NCI-H2029 (cell line): ENCODE data around the gene FRG1.
"Not testable (repeated sequence)": the region's sequence is repeated elsewhere in the genome, so short reads cannot be mapped to it uniquely, and the experiment has no call there.

Experiments used
- DNase-seq: peaks from one replicate; lab custom pipeline; 2025; lab: John Stamatoyannopoulos, UW

Gene FRG1

DNA sequence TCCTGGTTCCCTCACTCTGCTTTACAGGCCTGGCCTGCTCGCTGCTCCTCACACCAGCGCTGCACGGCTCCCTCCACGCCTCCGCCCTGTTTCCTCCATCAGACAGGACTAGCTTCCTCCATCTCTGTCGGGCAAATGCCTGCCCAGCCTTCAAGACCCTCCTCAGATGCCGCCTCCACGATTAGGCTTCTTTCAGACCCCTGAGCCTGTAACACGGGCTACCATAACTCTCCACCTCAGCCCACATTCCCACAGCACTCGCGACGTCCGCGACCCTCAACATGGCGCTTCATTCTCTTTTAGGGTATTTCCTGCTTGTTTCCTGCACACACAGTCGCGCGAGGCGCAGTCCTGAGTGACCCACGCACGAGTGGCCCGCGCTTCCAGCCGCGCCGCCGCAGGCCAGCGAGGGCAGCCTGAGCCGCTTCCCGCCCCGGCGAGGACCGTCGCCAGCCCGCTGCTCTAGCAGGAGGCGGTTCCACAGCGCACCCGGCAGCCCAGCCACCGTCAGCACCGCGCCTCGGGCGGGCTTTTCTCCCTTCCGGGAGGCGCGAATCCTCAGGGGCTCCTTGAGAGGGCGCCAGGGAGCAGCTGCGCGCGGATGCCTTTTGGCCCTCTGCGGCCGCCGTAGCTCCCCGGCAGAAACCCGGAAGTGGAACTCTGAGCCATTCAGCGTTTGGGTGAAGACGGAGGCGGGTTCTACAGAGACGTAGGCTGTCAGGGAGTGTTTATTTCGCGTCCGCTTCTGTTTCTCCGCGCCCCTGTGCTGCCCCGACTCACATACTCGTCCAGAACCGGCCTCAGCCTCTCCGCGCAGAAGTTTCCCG is at the start of gene FRG1:
Gene FRG1, plus strand, starts transcription at position 695 of the 827 bp plus-strand sequence. CDS start 138 bp downstream, outside the sequence.
- DNase-seq, result no peak

DNA sequence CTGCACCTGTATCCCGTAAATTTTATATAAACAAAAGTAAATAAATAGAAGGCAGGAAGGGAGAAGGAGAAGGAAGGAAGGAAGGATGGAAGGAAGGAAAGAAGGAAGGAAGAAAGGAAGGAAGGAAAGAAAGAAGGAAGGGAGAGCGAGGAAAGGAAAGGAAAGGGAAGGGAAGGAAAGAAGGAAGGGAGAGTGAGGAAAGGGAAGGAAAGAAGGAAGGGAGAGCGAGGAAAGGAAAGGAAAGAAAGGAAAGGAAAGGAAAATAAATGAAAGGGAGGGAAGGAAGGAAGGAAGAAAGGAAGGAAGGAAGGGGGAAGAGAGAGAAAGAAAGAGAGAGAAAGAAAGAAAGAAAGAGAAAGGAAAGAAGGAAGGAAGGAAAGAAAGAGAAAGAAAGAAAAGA is 43.0 kb upstream of the FRG1 start:
- DNase-seq, result no peak

DNA sequence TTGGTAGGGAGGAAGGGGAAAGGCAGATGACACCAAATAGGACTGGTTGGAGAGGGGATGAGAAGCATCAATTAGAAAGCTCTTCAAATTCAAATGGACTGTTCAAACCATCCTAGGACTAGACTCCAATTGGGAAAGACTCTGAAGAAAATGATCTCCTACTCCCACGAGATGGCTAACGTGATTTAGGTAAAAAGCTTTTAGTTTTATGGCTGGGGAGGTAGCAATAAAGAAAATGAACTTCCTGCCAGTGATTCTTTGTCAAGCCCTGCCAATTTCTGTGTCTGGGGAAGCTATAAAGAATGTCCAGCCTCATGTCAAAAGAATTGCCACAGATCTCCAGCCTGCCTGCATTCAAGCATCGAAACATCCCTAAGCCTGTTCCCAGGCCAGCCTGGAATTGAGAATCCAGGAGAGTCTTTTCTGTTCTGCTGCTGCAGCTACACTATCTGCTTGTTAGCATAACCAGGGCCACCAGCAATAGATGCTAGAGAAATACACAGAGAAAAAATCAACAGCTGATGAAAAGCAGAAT is 41.1 kb upstream of the FRG1 start:
- DNase-seq, result not testable (repeated sequence)

DNA sequence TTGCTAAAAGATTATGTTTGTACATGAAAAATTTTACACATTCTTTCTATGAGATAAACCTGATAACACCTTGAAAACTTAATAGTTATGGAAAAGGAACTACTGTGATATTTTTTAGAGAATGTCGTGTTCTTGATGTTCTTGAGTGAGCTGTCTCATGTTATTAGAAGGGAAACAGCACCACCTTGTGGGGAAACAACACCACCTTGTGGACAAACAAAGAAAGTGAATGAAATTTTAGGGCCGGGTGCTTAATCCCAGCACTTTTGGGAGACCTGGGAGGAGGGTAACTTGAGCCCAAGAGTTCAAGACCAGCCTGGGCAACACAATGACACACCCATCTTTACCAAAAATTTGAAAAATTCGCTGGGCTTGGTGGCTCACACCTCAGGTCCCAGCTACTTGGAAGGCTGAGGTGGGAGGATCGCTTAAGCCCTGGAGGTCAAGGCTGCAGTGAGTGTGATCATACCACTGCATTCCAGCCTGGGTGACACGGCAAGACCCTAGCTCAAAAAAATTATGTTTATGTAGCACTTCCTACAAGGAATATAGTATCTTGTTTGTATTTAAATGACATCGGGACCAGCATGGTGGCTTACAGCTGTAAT is 36.1 kb upstream of the FRG1 start:
- DNase-seq, result not testable (repeated sequence)

DNA sequence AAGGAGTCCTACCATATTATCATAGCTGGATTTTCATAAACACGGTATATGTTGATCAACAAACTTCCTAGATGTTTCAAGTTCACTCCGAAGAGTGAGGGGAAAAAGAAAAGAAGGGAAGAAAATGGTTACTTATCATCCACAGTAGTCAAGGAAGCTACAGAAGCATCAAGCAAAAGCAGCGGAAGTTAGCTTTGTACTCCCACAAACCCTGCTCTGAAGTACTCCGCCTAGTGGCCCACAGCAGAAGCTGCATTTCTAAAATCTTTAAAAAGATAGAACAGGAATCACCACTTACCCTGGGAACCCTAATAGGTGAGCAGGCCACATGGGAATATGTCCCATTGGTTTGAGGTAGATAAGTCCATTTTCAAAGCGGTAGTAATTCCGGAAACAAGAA is 28.5 kb upstream of the FRG1 start:
- DNase-seq, result no peak

DNA sequence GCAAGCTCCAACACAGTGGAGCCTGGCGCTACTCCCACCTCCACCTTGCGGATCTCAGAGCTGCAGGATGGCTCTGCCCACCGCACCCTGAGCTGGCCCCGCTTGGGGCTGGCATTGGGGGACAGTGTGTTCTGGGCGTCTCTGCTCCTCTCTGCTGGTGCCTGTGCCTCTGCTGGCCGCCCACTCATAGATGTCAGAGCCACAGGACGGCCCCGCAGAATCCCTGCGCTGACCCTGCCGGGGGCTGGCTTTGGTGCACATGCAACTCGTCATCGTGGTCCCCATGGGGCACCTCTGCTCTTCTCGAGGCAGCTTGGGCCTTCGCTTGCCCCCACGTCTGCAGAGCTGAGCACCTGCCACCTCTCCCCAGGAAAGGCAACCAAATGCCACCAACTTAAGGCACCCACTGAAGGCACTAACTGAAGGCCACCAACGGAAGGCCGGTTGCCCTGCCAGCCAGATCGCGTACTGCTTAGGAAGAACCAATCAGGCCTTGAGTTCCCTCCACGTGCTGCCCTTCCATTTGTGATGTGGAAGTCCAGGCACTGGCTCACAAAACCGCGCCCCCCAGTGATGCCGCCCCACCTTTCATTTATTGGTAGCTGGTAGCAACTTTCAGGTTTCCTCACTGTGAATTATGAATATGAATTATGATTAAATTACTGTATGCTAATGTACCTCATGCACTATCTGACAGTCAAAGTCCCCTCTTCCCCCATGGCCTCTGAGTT is 23.3 kb upstream of the FRG1 start:
- DNase-seq, result no peak

DNA sequence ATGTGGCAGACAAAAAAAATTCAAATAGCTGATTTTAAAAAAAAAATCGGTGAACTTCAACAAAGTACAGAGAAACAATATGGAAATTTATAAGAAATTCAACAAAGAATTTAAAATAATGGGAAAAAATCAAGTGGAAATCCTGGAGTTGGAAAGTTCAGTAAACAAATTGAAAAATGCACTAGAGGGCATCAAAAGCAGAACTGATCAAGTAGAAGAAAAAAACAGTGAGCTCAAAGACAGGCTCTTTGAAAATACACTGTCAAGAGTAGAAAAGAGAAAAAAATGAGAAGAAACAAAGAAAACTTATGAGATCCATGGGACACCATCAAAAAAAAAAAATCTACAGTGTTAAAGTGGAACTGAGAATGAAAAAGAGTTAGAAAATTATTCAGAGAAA is 19.6 kb upstream of the FRG1 start:
- no peak for DNase-seq

DNA sequence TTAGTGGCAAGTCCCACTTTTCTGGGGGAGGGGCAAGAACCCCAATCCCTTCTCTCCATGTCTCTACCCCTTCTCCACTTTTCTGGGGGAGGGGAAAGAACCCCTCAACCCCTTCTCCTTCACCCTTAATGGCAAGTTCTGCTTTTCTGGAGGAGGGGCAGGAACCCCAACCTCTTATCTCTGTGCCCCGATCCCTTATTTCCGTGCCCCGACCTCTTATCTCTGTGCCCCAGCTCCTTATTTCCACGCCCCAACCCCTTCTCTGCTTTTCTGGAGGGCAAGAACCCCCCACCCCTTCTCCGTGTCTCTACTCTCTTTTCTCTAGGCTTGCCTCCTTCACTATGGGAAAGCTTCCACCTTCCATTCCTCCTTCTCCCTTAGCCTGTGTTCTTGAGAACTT is 13.9 kb upstream of the FRG1 start:
- DNase-seq, result not testable (repeated sequence)

DNA sequence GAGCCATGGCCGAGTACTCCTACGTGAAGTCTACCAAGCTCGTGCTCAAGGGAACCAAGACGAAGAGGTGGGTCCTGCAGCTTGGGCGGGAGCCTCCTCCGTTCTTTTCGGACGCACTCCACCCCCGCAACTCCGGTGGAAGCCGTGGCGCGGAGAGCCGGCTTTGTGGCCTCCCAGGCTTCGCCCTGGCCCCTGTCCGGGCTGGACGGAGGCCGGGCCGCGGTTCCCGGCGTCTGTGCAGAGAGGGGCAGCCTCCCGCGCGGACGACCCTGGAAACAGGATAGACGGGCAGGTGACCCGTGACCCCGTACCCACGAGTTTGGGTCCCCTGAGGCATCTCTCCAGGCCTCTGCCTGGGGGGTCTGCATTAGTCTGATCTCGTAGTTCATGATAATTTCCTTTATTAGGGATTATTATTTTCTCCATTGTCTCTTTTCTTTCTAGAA is 356 bp downstream of the FRG1 start:
- DNase-seq, result no peak

DNA sequence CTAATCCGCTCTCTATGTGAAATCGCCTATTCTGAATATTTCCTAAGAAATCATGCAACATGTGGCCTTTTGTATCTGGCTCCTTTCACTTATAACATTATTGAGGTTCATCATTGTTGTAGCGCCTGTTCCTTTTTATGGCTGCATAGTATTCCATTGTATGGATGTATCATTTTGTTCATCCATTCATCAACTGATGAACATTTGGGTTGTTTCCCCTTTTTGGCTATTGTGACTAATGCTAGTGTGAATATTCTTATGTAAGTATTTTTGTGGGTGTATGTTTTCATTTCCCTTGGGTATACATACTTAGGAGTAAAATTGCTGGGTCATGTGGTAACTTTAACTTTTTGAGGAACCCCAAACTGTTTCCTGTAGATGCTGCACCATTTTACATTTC is 1.7 kb downstream of the FRG1 start:
- not testable (repeated sequence) for DNase-seq

DNA sequence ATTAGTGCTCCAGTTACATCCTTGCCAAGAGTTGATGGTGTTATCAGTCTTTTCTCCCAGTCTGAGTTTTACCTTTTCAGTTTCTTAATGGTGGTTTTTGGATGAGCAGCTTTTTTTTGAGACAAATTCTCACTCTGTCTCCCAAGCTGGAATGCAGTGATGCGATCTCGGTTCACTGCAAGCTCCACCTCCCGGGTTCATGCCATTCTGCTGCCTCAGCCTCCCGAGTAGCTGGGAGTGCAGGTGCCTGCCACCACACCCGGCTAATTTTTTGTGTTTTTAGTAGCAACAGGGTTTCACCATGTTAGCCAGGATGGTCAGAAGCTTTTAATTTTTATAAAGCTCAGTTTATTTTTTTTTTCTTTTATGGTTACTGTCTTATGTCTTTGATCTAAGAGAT is 3.4 kb downstream of the FRG1 start:
- not testable (repeated sequence) for DNase-seq

DNA sequence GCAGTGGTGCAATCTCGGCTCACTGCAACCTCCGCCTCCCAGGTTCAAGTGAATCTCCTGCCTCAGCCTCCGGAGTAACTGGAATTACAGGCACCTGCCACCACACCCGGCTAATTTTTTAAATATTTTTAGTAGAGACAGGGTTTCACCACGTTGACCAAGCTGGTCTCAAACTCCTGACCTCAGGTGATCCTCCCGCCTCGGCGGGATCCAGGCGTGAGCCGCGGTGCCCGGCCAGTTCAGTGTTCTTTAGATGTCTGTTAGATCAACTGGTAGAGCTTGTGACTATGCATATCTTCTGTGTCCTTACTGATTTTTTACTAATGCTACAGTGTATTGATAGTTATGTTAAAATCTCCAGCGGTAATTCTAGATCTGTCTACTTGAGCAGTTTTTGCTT is 6.2 kb downstream of the FRG1 start:
- not testable (repeated sequence) for DNase-seq

DNA sequence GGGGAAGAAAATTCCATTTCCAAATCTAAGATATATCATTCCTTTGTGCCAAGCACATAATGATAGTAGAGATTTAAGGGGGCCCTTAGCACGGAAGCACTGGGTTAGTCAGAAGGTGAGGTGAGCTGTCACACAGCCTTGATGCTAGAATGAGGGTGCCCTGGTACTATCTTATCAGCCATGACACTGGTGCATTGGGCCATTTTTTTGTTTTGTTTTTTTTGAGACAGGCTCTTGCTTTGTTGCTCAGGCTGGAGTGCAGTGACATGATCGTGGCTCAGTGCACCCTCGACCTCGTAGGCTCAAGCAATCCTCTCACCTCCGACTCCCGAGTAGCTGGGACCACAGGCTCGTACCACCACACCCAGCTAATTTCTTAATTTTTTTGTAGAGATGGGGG is 7.8 kb downstream of the FRG1 start:
- DNase-seq, result not testable (repeated sequence)

DNA sequence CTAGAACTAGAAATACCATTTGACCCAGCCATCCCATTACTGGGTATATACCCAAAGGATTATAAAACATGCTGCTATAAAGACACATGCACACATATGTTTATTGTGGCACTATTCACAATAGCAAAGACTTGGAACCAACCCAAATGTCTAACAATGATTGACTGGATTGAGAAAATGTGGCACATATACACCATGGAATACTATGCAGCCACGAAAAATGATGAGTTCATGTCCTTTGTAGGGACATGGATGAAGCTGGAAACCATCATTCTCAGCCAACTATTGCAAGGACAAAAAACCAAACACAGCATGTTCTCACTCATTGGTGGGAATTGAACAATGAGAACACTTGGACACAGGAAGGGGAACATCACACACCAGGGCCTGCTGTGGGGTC is 28.6 kb downstream of the FRG1 start:
- not testable (repeated sequence) for DNase-seq

DNA sequence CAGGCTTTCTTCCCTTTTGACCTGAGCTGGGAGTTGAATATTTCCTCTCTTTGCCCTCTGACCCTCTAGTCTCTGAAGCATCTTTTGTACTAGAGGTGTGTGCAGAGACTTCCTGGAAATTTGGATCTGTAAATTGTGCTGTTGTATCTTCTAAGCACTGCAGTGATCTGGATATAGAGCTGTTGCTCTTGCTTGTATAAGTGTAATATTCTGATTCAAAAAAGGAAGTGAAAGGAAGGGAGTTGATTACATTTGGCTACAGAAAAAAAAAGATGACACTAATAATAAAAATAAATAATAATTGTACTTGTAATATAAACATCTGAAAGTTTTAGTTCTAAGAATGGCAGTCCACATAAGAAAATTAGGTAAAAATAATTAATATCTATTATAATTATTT is 33.0 kb downstream of the FRG1 start:
- DNase-seq, result no peak

DNA sequence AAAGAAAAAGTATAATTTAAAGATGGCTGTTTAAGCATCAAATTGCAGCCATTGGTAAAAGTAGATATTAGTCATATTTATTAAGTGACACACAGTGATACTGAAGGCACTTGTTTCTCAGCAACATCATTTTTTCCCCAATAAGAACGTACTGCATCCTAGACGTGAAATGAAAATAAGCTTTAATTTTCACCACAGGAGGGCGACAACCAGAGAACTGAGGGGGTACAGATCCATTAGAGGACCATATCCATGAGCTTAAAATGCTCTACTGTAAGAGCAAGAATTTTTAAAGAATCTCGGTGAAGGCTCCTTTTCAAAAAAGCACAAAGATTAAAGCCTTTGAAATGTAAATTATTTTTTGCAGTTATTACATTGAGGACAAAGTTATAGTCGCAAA is 33.4 kb downstream of the FRG1 start:
- DNase-seq, result no peak

DNA sequence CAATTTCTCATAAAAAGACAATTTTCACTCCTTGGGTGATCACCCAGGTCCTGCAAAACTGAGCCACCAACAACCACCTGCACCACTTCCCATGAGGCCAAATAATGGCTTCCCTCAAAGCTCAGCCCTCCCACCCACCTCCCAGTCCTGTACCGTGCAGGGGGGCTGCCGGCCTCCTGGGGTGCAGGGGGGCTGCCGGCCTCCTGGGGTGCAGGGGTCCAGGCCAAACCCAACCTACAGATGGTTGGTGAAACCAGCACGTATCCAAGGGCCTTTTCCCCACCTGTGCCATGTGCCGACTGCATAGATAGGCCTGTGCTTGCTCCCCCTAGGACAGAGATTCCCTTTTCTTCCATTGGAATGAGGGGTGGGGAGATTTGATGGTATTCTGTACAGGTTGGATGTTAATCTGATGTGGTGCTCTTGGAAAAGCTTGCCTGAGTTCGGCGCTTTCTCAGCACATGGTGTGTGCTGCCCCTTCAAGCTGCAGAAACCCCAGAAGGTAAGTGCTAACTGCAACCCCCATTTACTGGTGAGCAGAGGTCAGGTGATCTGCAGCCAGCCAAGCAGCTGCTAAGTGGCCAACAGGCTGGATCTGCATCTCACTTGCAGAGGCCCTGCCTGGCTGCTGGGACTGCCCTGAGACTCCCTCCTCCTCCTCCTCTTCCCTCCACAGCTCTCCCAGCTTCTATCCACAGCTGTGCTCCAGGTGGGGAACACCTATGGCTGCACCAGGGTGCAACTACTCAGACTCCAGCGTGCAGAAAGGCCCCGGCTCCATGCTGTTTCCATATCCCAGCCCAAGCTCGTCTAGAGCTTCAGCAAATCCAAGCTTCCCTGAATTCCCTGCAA is 38.8 kb downstream of the FRG1 start:
- DNase-seq, result no peak

DNA sequence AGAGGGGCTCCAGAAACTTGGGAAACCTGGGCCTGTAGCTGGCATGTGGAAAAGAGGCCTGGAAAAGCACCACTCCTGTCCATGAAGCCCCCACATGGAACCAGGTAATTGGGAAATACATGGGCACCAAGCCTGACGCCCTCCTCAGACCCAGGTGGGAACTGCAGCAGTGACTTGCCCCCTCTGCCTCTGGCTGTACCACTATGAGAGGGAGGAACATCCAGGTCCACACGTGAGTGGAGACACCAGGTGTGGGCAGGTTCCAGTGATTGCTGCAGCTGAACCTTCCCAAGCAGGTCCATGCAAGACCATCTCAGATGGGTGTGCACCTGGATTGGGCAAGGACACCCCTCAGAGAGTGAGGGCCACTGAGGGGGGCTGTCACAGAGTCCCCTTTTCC is 39.6 kb downstream of the FRG1 start:
- not testable (repeated sequence) for DNase-seq

DNA sequence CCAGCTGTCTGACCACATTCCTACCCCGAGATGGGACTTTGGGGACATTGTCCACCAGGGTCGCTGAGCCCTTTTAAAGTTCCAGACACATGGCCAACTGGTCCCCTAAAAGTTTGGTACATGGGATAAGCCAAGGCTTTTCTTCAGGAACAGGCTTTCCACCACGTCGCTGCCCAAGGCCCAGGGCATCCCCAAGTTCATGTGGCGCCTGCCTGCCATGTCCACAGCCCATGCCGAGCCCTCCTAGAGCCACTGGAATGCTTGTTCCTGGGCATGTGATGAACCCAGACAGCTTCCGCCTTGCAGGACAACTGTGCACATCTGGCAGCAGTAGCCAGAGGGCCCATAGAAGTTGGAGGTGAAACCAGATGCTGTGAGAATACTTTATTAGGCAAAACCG is 41.3 kb downstream of the FRG1 start:
- DNase-seq, result no peak

DNA sequence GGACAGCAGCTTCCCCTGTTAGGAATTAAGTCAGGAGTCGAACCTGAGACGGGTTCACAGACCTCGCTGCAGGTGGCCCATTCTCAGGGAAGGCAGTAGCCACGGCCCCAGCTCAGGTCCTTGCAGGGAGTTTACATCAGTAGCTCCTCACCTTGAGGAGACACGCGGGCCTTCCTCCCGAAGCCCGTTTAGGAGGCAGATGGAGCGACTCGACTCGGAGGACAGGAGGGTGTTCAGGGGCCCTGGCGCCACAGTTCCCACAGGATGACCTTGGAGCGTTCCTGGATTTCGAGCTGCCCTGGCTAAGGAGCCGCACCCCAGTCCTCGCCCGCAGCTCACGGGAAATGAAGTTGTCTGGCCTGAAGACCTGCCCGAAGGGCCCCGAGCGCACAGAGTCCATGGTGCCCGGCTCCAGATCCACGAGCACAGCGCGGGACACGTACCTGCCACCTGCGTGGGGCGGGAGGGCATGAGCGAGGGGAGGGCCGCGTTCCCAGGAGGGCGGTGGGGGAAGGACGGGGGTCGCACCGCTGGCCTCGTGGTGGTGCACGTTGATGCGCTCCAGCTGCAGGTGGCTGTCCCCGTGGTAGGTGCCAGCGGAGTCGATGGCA is 43.3 kb downstream of the FRG1 start:
- not testable (repeated sequence) for DNase-seq

DNA sequence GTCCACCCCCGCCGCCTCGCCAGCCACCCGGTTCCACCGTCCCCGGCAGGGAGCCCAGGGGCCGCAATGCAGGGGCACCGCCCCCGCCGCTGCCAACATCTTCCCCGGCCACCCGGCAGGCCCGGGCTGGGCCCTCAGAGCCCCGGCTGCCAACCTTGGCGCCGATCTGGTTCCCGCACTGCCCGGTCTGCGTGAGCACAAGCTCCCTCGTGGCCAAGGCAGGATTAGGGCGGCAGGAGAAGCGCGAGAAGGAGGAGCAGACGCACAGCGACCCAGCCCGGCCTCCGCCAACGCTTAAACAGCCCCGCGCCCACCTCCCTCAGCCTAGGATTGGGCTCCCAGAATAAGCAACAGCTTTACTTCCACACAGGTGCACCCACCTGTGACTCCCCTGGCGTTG is 44.0 kb downstream of the FRG1 start:
- not testable (repeated sequence) for DNase-seq
